Measurements from ENCODE around the gene MIDN.
"Not testable (repeated sequence)": the region's sequence is repeated elsewhere in the genome, so short reads cannot be mapped to it uniquely, and the experiment has no call there.

MIDN gene

GRCh38 chr19:1248139-1248785 lies at the start of gene MIDN:
MIDN (plus strand) TSS chr19:1248583; CDS start chr19:1250297, 1,714 bp downstream.
- DNase-seq, result peak; percentile 53 to 73

- DNase-seq, result no peak
Observed at GRCh38 chr19:1199531-1199930, 48.9 kb upstream of the MIDN start.

GRCh38 chr19:1200614-1201013 lies 47.8 kb upstream of the MIDN start:
- not testable (repeated sequence) for DNase-seq

GRCh38 chr19:1205114-1206099 lies 43.0 kb upstream of the MIDN start, which contains the start of gene STK11:
STK11 (plus strand) TSS chr19:1205778; CDS start chr19:1206914, 1,136 bp downstream.
- peak; percentile 96 to 98 for DNase-seq

- no peak for DNase-seq
Observed at GRCh38 chr19:1206150-1206863, 42.1 kb upstream of the MIDN start.

- no peak for DNase-seq
Observed at GRCh38 chr19:1206864-1207450, 41.4 kb upstream of the MIDN start.

GRCh38 chr19:1208830-1209229 lies 39.6 kb upstream of the MIDN start:
- not testable (repeated sequence) for DNase-seq

GRCh38 chr19:1210227-1210538 lies 38.2 kb upstream of the MIDN start:
- DNase-seq, result peak; percentile 69 to 71

- DNase-seq, result no peak
Observed at GRCh38 chr19:1211494-1212234, 36.7 kb upstream of the MIDN start.

GRCh38 chr19:1213391-1214286 lies 34.7 kb upstream of the MIDN start:
- DNase-seq, result peak in 1 of 2 donors; percentile 41

- DNase-seq, result no peak
Observed at GRCh38 chr19:1214299-1214861, 34.0 kb upstream of the MIDN start.

GRCh38 chr19:1214862-1215731 lies 33.3 kb upstream of the MIDN start:
- DNase-seq, result peak in 1 of 2 donors; percentile 58

- no peak for DNase-seq
Observed at GRCh38 chr19:1216756-1217155, 31.6 kb upstream of the MIDN start.

GRCh38 chr19:1217366-1217765 lies 31.0 kb upstream of the MIDN start:
- no peak for DNase-seq

- DNase-seq, result no peak
Observed at GRCh38 chr19:1218751-1219567, 29.4 kb upstream of the MIDN start.

GRCh38 chr19:1219786-1220476 lies 28.5 kb upstream of the MIDN start:
- no peak for DNase-seq

- no peak for DNase-seq
Observed at GRCh38 chr19:1220477-1220930, 27.9 kb upstream of the MIDN start.
